ENCODE measurements around the gene SAMM50. TPM values are rescaled to one million over a fixed set of nuclear protein-coding genes. Genes with fewer than 3 reads are reported as not detected.

The SAMM50 gene
- total and polyA plus RNA-seq, 4 donors, result 19.2 to 30.1 (median 26.0) TPM

DNA sequence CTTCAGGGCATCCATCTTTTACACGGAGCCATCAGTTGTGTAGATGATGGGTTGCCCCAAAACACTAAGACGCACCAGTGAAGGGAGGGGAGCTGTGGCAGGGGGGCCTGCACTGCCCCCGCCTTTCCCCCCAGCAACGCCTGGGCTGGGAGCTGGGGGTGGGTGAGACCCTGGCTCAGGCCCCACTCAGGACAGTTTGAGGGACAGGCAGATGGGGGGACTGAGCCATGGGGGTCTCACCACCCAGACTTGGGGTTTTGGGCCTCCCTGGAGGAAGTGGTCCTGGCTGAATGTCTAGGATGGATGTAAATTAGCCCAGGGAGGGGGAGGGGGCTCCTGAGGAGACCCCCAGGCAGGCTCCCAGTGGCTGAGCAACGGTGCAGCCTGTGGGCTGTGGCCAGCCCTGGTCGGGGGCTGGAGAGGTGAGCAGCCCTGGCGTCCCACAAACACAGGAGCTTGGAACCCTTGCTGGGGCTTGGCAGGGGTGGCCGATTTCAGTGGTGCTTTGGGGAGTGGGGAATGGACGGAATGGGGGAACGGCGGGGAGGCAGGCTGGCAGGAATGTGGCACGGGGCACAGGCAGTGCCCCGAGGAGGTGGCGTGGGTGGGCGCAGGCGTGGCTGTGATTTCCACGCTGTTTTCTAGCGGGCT lies 74.9 kb downstream of the SAMM50 start:
- Histone ChIP-seq H3K9me3 (ENCODE audit: control insufficient read depth in 4 of 4, low read length in 3 of 4) (no peaks in the 10 kb centered on the region), H3K9ac (ENCODE audit: low read depth in 1 of 2, low read length in 2 of 2) (no peak overlapping the region), H3K27me3 (ENCODE audit: control insufficient read depth in 4 of 4, insufficient read depth in 4 of 4, low read length in 3 of 4) (no peaks in the 10 kb centered on the region), H3K36me3 (ENCODE audit: control insufficient read depth in 4 of 4, insufficient read depth in 3 of 4, low read depth in 1 of 4, low read length in 3 of 4) (no peaks in the 10 kb centered on the region), H3K27ac (ENCODE audit: low read depth in 1 of 2, low read length in 2 of 2) (peak overlapping the region in 1 of 2 donors; percentile 3), H3K4me3 (ENCODE audit: low read depth in 1 of 3, low read length in 3 of 3) (no peak overlapping the region), H3K4me1 (ENCODE audit: control insufficient read depth in 4 of 4, insufficient read depth in 4 of 4, low read length in 3 of 4) (peaks cover 5 to 9% (median 6%) of the 10 kb centered on the region in 4 donors)
- DNase-seq (ENCODE audit: low spot score), result no peak
- TF ChIP-seq NR2F2 (IDR thresholded peaks at IDR 0.05) (no peak), RAD21 (IDR thresholded peaks at IDR 0.05) (no peak), RXRA (IDR thresholded peaks at IDR 0.05) (no peak), JUND (IDR thresholded peaks at IDR 0.05) (no peak), SP1 (IDR thresholded peaks at IDR 0.05) (no peak), FOXA2 (IDR thresholded peaks at IDR 0.05) (no peak), EGR1 (IDR thresholded peaks at IDR 0.05; ENCODE audit: low read depth in 2 of 2) (no peak), TAF1 (conservative IDR thresholded peaks at IDR 0.05) (no peak), YY1 (IDR thresholded peaks at IDR 0.05) (no peak), FOXA1 (IDR thresholded peaks at IDR 0.05) (no peak), HNF4G (IDR thresholded peaks at IDR 0.05) (no peak), GABPA (IDR thresholded peaks at IDR 0.05 in 1 of 2, conservative IDR thresholded peaks at IDR 0.05 in 1 of 2) (no peak), HNF4A (conservative IDR thresholded peaks at IDR 0.05) (no peak)
- TF ChIP-seq, protein P1, sequence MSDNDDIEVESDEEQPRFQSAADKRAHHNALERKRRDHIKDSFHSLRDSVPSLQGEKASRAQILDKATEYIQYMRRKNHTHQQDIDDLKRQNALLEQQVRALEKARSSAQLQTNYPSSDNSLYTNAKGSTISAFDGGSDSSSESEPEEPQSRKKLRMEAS (IDR thresholded peaks at IDR 0.05), result no peak
- TF ChIP-seq, protein P2, sequence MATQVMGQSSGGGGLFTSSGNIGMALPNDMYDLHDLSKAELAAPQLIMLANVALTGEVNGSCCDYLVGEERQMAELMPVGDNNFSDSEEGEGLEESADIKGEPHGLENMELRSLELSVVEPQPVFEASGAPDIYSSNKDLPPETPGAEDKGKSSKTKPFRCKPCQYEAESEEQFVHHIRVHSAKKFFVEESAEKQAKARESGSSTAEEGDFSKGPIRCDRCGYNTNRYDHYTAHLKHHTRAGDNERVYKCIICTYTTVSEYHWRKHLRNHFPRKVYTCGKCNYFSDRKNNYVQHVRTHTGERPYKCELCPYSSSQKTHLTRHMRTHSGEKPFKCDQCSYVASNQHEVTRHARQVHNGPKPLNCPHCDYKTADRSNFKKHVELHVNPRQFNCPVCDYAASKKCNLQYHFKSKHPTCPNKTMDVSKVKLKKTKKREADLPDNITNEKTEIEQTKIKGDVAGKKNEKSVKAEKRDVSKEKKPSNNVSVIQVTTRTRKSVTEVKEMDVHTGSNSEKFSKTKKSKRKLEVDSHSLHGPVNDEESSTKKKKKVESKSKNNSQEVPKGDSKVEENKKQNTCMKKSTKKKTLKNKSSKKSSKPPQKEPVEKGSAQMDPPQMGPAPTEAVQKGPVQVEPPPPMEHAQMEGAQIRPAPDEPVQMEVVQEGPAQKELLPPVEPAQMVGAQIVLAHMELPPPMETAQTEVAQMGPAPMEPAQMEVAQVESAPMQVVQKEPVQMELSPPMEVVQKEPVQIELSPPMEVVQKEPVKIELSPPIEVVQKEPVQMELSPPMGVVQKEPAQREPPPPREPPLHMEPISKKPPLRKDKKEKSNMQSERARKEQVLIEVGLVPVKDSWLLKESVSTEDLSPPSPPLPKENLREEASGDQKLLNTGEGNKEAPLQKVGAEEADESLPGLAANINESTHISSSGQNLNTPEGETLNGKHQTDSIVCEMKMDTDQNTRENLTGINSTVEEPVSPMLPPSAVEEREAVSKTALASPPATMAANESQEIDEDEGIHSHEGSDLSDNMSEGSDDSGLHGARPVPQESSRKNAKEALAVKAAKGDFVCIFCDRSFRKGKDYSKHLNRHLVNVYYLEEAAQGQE (IDR thresholded peaks at IDR 0.05), result no peak
- TF ChIP-seq, protein P3, sequence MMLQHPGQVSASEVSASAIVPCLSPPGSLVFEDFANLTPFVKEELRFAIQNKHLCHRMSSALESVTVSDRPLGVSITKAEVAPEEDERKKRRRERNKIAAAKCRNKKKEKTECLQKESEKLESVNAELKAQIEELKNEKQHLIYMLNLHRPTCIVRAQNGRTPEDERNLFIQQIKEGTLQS (IDR thresholded peaks at IDR 0.05), result no peak
- TF ChIP-seq, protein P4, sequence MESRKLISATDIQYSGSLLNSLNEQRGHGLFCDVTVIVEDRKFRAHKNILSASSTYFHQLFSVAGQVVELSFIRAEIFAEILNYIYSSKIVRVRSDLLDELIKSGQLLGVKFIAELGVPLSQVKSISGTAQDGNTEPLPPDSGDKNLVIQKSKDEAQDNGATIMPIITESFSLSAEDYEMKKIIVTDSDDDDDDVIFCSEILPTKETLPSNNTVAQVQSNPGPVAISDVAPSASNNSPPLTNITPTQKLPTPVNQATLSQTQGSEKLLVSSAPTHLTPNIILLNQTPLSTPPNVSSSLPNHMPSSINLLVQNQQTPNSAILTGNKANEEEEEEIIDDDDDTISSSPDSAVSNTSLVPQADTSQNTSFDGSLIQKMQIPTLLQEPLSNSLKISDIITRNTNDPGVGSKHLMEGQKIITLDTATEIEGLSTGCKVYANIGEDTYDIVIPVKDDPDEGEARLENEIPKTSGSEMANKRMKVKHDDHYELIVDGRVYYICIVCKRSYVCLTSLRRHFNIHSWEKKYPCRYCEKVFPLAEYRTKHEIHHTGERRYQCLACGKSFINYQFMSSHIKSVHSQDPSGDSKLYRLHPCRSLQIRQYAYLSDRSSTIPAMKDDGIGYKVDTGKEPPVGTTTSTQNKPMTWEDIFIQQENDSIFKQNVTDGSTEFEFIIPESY (IDR thresholded peaks at IDR 0.05), result no peak
- TF ChIP-seq, protein P5, sequence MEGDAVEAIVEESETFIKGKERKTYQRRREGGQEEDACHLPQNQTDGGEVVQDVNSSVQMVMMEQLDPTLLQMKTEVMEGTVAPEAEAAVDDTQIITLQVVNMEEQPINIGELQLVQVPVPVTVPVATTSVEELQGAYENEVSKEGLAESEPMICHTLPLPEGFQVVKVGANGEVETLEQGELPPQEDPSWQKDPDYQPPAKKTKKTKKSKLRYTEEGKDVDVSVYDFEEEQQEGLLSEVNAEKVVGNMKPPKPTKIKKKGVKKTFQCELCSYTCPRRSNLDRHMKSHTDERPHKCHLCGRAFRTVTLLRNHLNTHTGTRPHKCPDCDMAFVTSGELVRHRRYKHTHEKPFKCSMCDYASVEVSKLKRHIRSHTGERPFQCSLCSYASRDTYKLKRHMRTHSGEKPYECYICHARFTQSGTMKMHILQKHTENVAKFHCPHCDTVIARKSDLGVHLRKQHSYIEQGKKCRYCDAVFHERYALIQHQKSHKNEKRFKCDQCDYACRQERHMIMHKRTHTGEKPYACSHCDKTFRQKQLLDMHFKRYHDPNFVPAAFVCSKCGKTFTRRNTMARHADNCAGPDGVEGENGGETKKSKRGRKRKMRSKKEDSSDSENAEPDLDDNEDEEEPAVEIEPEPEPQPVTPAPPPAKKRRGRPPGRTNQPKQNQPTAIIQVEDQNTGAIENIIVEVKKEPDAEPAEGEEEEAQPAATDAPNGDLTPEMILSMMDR (IDR thresholded peaks at IDR 0.05; ENCODE audit: low read depth, low read length, missing input control), result no peak
- 93% methylated on average over 18 of the region's 18 CpGs for WGBS

Data from liver (tissue), 9 donors.